ENCODE data around the gene PRKCZ. TPM values are rescaled to one million over a fixed set of nuclear protein-coding genes. Genes with fewer than 3 reads are reported as not detected.
A peak's percentile ranks its signal among the peaks of the same experiment; 100 is the strongest.
"Not testable (repeated sequence)": the region's sequence is repeated elsewhere in the genome, so short reads cannot be mapped to it uniquely, and the experiment has no call there.

PRKCZ gene
- total RNA-seq, 1 donor from 2014 or later, result 13.9 TPM

- no peak for DNase-seq (ENCODE audit: low spot score)
- intact Hi-C loops (cut with DNase I), result no loop called here
These were observed 87.3 kb downstream of the PRKCZ start for GRCh38 chr1:2137257-2138121.

GRCh38 chr1:2139156-2139555, 88.9 kb downstream of the PRKCZ start:
- intact Hi-C loops (cut with DNase I); DNase-seq (ENCODE audit: low spot score): not testable (repeated sequence)

GRCh38 chr1:2141025-2141424, 90.8 kb downstream of the PRKCZ start:
- intact Hi-C loops (cut with DNase I), result no loop called here
- no peak for DNase-seq (ENCODE audit: low spot score)

- intact Hi-C loops (cut with DNase I), result no loop called here
- DNase-seq (ENCODE audit: low spot score), result peak; percentile 43
These were observed 93.7 kb downstream of the PRKCZ start for GRCh38 chr1:2143814-2144500.

GRCh38 chr1:2144501-2145090, 94.4 kb downstream of the PRKCZ start:
- intact Hi-C loops (cut with DNase I), result no loop called here

GRCh38 chr1:2145946-2146835, 96.0 kb downstream of the PRKCZ start:
- intact Hi-C loops (cut with DNase I), result no loop called here
- DNase-seq (ENCODE audit: low spot score), result no peak

More at GRCh38 chr1:2144501-2145090, 94.4 kb downstream of the PRKCZ start:
- peak; percentile 54 for DNase-seq (ENCODE audit: low spot score)

GRCh38 chr1:2146836-2147517, 96.8 kb downstream of the PRKCZ start:
- intact Hi-C loops (cut with DNase I), result no loop called here
- no peak for DNase-seq (ENCODE audit: low spot score)

GRCh38 chr1:2147869-2148268, 97.7 kb downstream of the PRKCZ start:
- DNase-seq (ENCODE audit: low spot score); intact Hi-C loops (cut with DNase I): not testable (repeated sequence)

- peak; percentile 87 for DNase-seq (ENCODE audit: low spot score)
- intact Hi-C loops (cut with DNase I), result no loop called here
These were observed 98.5 kb downstream of the PRKCZ start for GRCh38 chr1:2148691-2149090.

- no peak for DNase-seq (ENCODE audit: low spot score)
- intact Hi-C loops (cut with DNase I), result no loop called here
These were observed 100.6 kb downstream of the PRKCZ start for GRCh38 chr1:2150801-2151200.

GRCh38 chr1:2151252-2151651, 101.0 kb downstream of the PRKCZ start:
- intact Hi-C loops (cut with DNase I), result no loop called here
- no peak for DNase-seq (ENCODE audit: low spot score)

- DNase-seq (ENCODE audit: low spot score), result no peak
- intact Hi-C loops (cut with DNase I), result no loop called here
These were observed 101.7 kb downstream of the PRKCZ start for GRCh38 chr1:2151911-2152310.

GRCh38 chr1:2152954-2153353, 102.7 kb downstream of the PRKCZ start:
- DNase-seq (ENCODE audit: low spot score), result no peak
- intact Hi-C loops (cut with DNase I), result no loop called here

GRCh38 chr1:2154022-2154421, 103.8 kb downstream of the PRKCZ start:
- no peak for DNase-seq (ENCODE audit: low spot score)

GRCh38 chr1:2155147-2155598, 105.0 kb downstream of the PRKCZ start:
- intact Hi-C loops (cut with DNase I), result no loop called here
- DNase-seq (ENCODE audit: low spot score), result no peak

More at GRCh38 chr1:2154022-2154421, 103.8 kb downstream of the PRKCZ start:
- intact Hi-C loops (cut with DNase I), result no loop called here

- intact Hi-C loops (cut with DNase I), result no loop called here
- no peak for DNase-seq (ENCODE audit: low spot score)
These were observed 105.6 kb downstream of the PRKCZ start for GRCh38 chr1:2155788-2156187.

- DNase-seq (ENCODE audit: low spot score), result no peak
- intact Hi-C loops (cut with DNase I), result no loop called here
These were observed 106.7 kb downstream of the PRKCZ start for GRCh38 chr1:2156866-2157265.

- no peak for DNase-seq (ENCODE audit: low spot score)
- intact Hi-C loops (cut with DNase I), result no loop called here
These were observed 107.6 kb downstream of the PRKCZ start for GRCh38 chr1:2157856-2158255.

GRCh38 chr1:2158272-2158671, 108.1 kb downstream of the PRKCZ start:
- intact Hi-C loops (cut with DNase I), result no loop called here
- no peak for DNase-seq (ENCODE audit: low spot score)
